SU-DHL-6 (cell line): ENCODE results near the gene GMDS.

ENCODE experiments used
- H2AFZ ChIP-seq: fragments of 200-600 bp; sonication (generic); 2 replicates; pipeline ENCODE4 v1.6.1; 2014; ENCODE audit warnings: low read depth, mild to moderate bottlenecking, moderate library complexity, mixed read lengths, antibody characterized with exemption, low read length; ENCODE audit not compliant: severe bottlenecking
- H3F3A ChIP-seq: fragments of 200-600 bp; shearing (Covaris generic); 2 replicates; pipeline ENCODE4 v1.6.0; 2016; ENCODE audit warnings: antibody characterized with exemption, mild to moderate bottlenecking; ENCODE audit not compliant: insufficient read depth
- H3K27ac ChIP-seq: fragments of 200-600 bp; sonication (generic); 2 replicates; pipeline ENCODE4 v1.5.1; 2016; ENCODE audit warnings: low read depth, mild to moderate bottlenecking, low read length, moderate library complexity, mixed read lengths
- H3K27me3 ChIP-seq: fragments of 200-600 bp; sonication (generic), shearing (Covaris generic); 2 replicates; pipeline ENCODE4 v1.6.0; 2014; ENCODE audit warnings: mild to moderate bottlenecking, low read length
- H3K36me3 ChIP-seq: fragments of 200-600 bp; sonication (generic); 2 replicates; pipeline ENCODE4 v1.6.1; 2014; ENCODE audit warnings: mild to moderate bottlenecking, low read length, mixed read lengths
- H3K4me2 ChIP-seq: fragments of 300-600, 200-600 bp; shearing (Covaris generic), sonication (generic); 2 replicates; pipeline ENCODE4 v1.6.0; 2014; ENCODE audit warnings: low read length, low read depth, mild to moderate bottlenecking; ENCODE audit not compliant: poor library complexity, severe bottlenecking
- H3K4me3 ChIP-seq: fragments of 200-600 bp; sonication (generic); 2 replicates; pipeline ENCODE4 v1.5.1; 2014; ENCODE audit warnings: antibody characterized with exemption, low read length, mild to moderate bottlenecking, mixed read lengths; ENCODE audit not compliant: insufficient read depth, poor library complexity, severe bottlenecking
- H3K79me2 ChIP-seq: fragments of 200-600 bp; sonication (generic); 2 replicates; pipeline ENCODE4 v1.6.1; 2014; ENCODE audit warnings: mild to moderate bottlenecking, low read length, moderate library complexity; ENCODE audit not compliant: insufficient read depth
- H3K9ac ChIP-seq: fragments of 200-600 bp; sonication (generic); 2 replicates; pipeline ENCODE4 v1.7.0; 2014; ENCODE audit warnings: mild to moderate bottlenecking, low read length
- H3K9me2 ChIP-seq: fragments of 200-600 bp; sonication (generic); replicated peaks from 2 replicates; pipeline ENCODE4 v1.6.1; 2014; ENCODE audit warnings: low read length; ENCODE audit not compliant: insufficient read depth
- H3K9me3 ChIP-seq: fragments of 200-600 bp; sonication (generic); 2 replicates; pipeline ENCODE4 v1.6.1; 2014; ENCODE audit warnings: low read length, mixed read lengths; ENCODE audit not compliant: insufficient read depth
- H4K20me1 ChIP-seq: fragments of 200-600 bp; sonication (generic); 2 replicates; pipeline ENCODE4 v1.6.1; 2014; ENCODE audit warnings: low read depth, mild to moderate bottlenecking, antibody characterized with exemption, low read length, moderate library complexity, mixed read lengths
- EZH2phosphoT487 ChIP-seq: fragments of 200-600 bp; sonication (generic), shearing (Covaris generic); conservative IDR thresholded peaks from 2 replicates; pipeline ENCODE4 v1.6.1; 2018; ENCODE audit warnings: mild to moderate bottlenecking, antibody characterized with exemption, low read length, moderate library complexity, mixed read lengths
- TF ChIP-seq, protein P1 (sequence below): fragments of 200-600 bp; sonication (generic); IDR thresholded peaks from one replicate; pipeline ENCODE4 v1.5.1; 2017; ENCODE audit warnings: antibody characterized with exemption, mild to moderate bottlenecking, low read length, moderate library complexity; ENCODE audit not compliant: insufficient read depth, poor library complexity, severe bottlenecking

The GMDS gene

DNA sequence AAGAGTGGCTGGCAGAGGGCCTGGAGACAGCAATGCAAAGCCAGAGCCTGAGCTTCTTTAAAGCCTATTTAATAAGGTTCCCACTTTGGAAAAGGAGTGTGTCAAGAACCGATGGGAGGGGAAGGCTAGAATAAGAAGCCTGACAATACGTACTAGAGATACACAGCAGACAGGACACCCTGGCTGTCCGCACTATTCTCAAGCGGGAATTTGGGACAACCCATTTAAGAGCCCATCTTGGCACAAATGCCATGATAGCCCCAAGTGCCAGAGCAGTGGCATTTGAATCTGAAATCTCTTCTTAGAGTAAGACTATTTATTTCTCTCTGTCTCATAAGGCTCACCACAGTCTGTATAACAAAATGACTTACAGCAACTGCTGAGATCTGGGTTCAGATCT, 3.1 kb downstream of the GMDS start:
- H3F3A ChIP-seq, result no peaks in the 10 kb centered on the region
- no peaks in the 10 kb centered on the region for H3K9me3 ChIP-seq
- no peak overlapping the region for H3K27ac ChIP-seq
- H3K9me2 ChIP-seq, result no peaks in the 10 kb centered on the region
- H3K79me2 ChIP-seq, result peaks cover 18% of the 10 kb centered on the region; the same call in 1 of the 2 replicates
- H3K9ac ChIP-seq, result no peak overlapping the region
- H2AFZ ChIP-seq, result no peak overlapping the region
- no peak overlapping the region for H3K4me2 ChIP-seq
- no peaks in the 10 kb centered on the region for H3K27me3 ChIP-seq
- peaks cover 12% of the 10 kb centered on the region; the same call in 1 of the 2 replicates for H4K20me1 ChIP-seq
- H3K36me3 ChIP-seq, result no peaks in the 10 kb centered on the region
- TF ChIP-seq EZH2phosphoT487, result no peak
- TF ChIP-seq, protein P1, sequence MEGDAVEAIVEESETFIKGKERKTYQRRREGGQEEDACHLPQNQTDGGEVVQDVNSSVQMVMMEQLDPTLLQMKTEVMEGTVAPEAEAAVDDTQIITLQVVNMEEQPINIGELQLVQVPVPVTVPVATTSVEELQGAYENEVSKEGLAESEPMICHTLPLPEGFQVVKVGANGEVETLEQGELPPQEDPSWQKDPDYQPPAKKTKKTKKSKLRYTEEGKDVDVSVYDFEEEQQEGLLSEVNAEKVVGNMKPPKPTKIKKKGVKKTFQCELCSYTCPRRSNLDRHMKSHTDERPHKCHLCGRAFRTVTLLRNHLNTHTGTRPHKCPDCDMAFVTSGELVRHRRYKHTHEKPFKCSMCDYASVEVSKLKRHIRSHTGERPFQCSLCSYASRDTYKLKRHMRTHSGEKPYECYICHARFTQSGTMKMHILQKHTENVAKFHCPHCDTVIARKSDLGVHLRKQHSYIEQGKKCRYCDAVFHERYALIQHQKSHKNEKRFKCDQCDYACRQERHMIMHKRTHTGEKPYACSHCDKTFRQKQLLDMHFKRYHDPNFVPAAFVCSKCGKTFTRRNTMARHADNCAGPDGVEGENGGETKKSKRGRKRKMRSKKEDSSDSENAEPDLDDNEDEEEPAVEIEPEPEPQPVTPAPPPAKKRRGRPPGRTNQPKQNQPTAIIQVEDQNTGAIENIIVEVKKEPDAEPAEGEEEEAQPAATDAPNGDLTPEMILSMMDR, result no peak
- no peak overlapping the region for H3K4me3 ChIP-seq

DNA sequence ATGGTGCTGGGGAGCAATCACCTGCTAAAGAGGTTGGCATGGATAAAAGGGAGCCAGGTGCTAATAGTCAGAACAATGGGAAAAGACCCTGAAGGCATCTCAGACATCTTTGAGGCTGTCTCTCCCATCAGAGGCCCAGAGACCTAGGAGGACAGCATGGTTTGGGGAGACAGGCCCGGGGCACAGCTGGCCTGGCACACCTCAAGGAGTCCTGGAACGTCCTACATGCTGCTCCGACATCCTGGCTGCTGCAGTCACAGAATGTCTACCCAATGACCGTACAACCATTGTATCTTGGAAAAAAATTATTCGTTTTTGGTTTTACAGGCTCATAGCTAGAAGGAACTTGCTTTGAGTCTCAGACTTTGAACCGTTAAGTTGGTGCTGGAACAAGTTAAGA, 4.4 kb downstream of the GMDS start:
- Histone ChIP-seq H3K9ac (no peak overlapping the region), H4K20me1 (peaks cover 12% of the 10 kb centered on the region; the same call in 1 of the 2 replicates), H3K9me2 (no peaks in the 10 kb centered on the region), H3K27ac (no peak overlapping the region), H2AFZ (no peak overlapping the region), H3K36me3 (no peaks in the 10 kb centered on the region), H3K27me3 (no peaks in the 10 kb centered on the region), H3K4me2 (no peak overlapping the region), H3K9me3 (no peaks in the 10 kb centered on the region), H3K79me2 (peaks cover 18% of the 10 kb centered on the region; the same call in 1 of the 2 replicates), H3K4me3 (no peak overlapping the region), H3F3A (no peaks in the 10 kb centered on the region)
- TF ChIP-seq EZH2phosphoT487, result no peak
- TF ChIP-seq, protein P1, result no peak

DNA sequence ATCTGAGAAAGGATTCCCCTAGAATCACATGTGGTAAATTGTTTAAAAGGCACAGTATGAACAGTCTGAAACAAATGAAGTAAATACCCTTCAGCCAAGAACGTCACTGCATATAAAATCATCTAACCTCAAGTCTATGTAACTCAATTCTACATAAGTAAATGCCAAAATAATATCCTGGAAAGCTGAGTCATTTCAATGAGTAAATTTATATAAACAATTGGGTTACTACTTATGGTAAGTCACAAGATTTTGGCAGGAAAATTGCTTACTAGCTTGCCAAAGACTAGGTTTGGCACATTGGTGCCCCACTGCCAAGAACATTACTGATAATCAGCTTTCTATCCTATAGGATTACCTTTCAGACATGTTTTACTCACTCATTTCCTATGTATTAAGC, 8.4 kb downstream of the GMDS start:
- Histone ChIP-seq H3K27me3 (no peaks in the 10 kb centered on the region), H3K27ac (no peak overlapping the region), H3K4me2 (no peak overlapping the region), H3K9me2 (no peaks in the 10 kb centered on the region), H3K4me3 (no peak overlapping the region), H3K79me2 (peaks cover 7% of the 10 kb centered on the region; the same call in 1 of the 2 replicates), H2AFZ (no peak overlapping the region), H3K9me3 (no peaks in the 10 kb centered on the region), H3K36me3 (no peaks in the 10 kb centered on the region), H3F3A (no peaks in the 10 kb centered on the region), H3K9ac (no peak overlapping the region), H4K20me1 (0 out of 2 replicates have a peak, but pooled peaks cover 7% of the 10 kb centered on the region)
- TF ChIP-seq, protein P1, result no peak
- no peak for TF ChIP-seq EZH2phosphoT487
